CD4-positive, CD25-positive, alpha-beta regulatory T cell (primary cell): ENCODE measurements around the gene TTYH3. TPM values are rescaled to one million over a fixed set of nuclear protein-coding genes. Genes with fewer than 3 reads are reported as not detected.
A peak's percentile ranks its signal among the peaks of the same experiment; 100 is the strongest.

Experiments used
- ATAC-seq, 2 donors: fragments of 150-1000 bp; cut with Tn5 transposase; one replicate each; pipeline ENCODE4 v1.10.0; 2021; ENCODE audit warnings: low read depth in 2 of 2, moderate number of reproducible peaks in 2 of 2, moderate library complexity in 1 of 2
- DNase-seq, 3 donors: peaks; one replicate each; pipeline versions ENCODE4 v3.0.0 to v3.0.0-alpha.2; 2012 to 2022; ENCODE audit warnings: mixed read lengths in 1 of 3
- H3K27ac ChIP-seq: one replicate; pipeline ENCODE4 v1.7.0; 2013; ENCODE audit warnings: mild to moderate bottlenecking, low read length; ENCODE audit not compliant: insufficient read depth, poor library complexity, severe bottlenecking
- H3K27me3 ChIP-seq: one replicate; pipeline ENCODE4 v1.7.0; 2013; ENCODE audit warnings: low read length; ENCODE audit not compliant: control insufficient read depth, insufficient read depth
- H3K36me3 ChIP-seq: one replicate; pipeline ENCODE4 v1.7.0; 2013; ENCODE audit warnings: mild to moderate bottlenecking, low read length, moderate library complexity; ENCODE audit not compliant: control insufficient read depth, insufficient read depth
- H3K4me1 ChIP-seq: 2 replicates; pipeline ENCODE4 v1.7.0; 2013; ENCODE audit warnings: mild to moderate bottlenecking, low read length; ENCODE audit not compliant: insufficient read depth, control insufficient read depth, poor library complexity, severe bottlenecking
- H3K4me3 ChIP-seq: one replicate; pipeline ENCODE4 v1.7.0; 2013; ENCODE audit warnings: low read depth, mild to moderate bottlenecking, low read length, moderate library complexity
- H3K9me3 ChIP-seq, 2 experiments: 1 replicate in 1 of 2; 2 replicates in 1 of 2; pipeline ENCODE4 v1.7.0; 2013; ENCODE audit warnings: low read length in 2 of 2, mild to moderate bottlenecking in 1 of 2, moderate library complexity in 1 of 2; ENCODE audit not compliant: control insufficient read depth in 2 of 2
- H3K27ac Mint-ChIP-seq, 3 donors: one replicate each; pipeline ENCODE4 v1.8.0; 2020 to 2022; ENCODE audit warnings: mild to moderate bottlenecking in 3 of 3, mixed read lengths in 3 of 3, moderate library complexity in 2 of 3
- H3K27me3 Mint-ChIP-seq: one replicate; pipeline ENCODE4 v1.8.0; 2022; ENCODE audit warnings: mild to moderate bottlenecking, mixed read lengths
- H3K36me3 Mint-ChIP-seq: one replicate; pipeline ENCODE4 v1.8.0; 2020; ENCODE audit warnings: mixed read lengths
- H3K4me1 Mint-ChIP-seq, 4 donors: one replicate each; pipeline ENCODE4 v1.8.0; 2020 to 2022; ENCODE audit warnings: mixed read lengths in 4 of 4, mild to moderate bottlenecking in 1 of 4
- H3K4me3 Mint-ChIP-seq, 4 donors: one replicate each; pipeline ENCODE4 v1.8.0; 2020 to 2022; ENCODE audit warnings: mild to moderate bottlenecking in 4 of 4, mixed read lengths in 4 of 4, moderate library complexity in 3 of 4
- H3K9me3 Mint-ChIP-seq, 7 donors: one replicate each; pipeline ENCODE4 v1.8.0; 2020 to 2022; ENCODE audit warnings: mixed read lengths in 7 of 7, mild to moderate bottlenecking in 3 of 7, moderate library complexity in 2 of 7
- polyA plus RNA-seq, 4 donors: library from polyadenylated mRNA; unstranded; fragments of 300-500 nt; fragmentation: Illumina TruSeq; gene quantifications; one replicate each; pipeline ENCODE4 v1.2.3, GENCODE V29; 2021
- total RNA-seq: library from RNA; stranded (reverse); gene quantifications from one replicate; pipeline ENCODE4 v1.2.3, GENCODE V29; 2022

TTYH3 gene
- total RNA-seq (20.0 TPM), polyA plus RNA-seq (1 to 10 TPM in 3 of 4 donors, under 1 TPM in 1; 0.56 to 1.6 (median 1.2) TPM)

- H3K27ac Mint-ChIP-seq, result peak within 1 kb of the TSS; percentile 66 to 91 (median 85)
- H3K27me3 Mint-ChIP-seq, result no peaks in the 10 kb centered on the region
- H3K4me1 ChIP-seq, result peaks cover 27% of the 10 kb centered on the region
- no peaks in the 10 kb centered on the region for H3K36me3 Mint-ChIP-seq
- H3K4me3 Mint-ChIP-seq, result peak within 1 kb of the TSS; percentile 88 to 96 (median 92)
- H3K27ac ChIP-seq, result peak within 1 kb of the TSS; percentile 57
- no peaks in the 10 kb centered on the region for H3K9me3 Mint-ChIP-seq
- no peaks in the 10 kb centered on the region for H3K36me3 ChIP-seq
- no peaks in the 10 kb centered on the region for H3K27me3 ChIP-seq
- H3K4me3 ChIP-seq, result peak within 1 kb of the TSS; percentile 31
- H3K4me1 Mint-ChIP-seq, result peaks cover 0 to 31% (median 9%) of the 10 kb centered on the region in 4 donors
- DNase-seq (peak in 1 of 3 donors; percentile 15), ATAC-seq (peak in 1 of 2 donors; percentile 5)
- H3K9me3 ChIP-seq, result no peaks in the 10 kb centered on the region
Observed at GRCh38 chr7:2631946-2632732, at the start of gene TTYH3. Gene TTYH3, plus strand, starts transcription at chr7:2631986. Its CDS starts 170 bp downstream, at chr7:2632156.

DNA sequence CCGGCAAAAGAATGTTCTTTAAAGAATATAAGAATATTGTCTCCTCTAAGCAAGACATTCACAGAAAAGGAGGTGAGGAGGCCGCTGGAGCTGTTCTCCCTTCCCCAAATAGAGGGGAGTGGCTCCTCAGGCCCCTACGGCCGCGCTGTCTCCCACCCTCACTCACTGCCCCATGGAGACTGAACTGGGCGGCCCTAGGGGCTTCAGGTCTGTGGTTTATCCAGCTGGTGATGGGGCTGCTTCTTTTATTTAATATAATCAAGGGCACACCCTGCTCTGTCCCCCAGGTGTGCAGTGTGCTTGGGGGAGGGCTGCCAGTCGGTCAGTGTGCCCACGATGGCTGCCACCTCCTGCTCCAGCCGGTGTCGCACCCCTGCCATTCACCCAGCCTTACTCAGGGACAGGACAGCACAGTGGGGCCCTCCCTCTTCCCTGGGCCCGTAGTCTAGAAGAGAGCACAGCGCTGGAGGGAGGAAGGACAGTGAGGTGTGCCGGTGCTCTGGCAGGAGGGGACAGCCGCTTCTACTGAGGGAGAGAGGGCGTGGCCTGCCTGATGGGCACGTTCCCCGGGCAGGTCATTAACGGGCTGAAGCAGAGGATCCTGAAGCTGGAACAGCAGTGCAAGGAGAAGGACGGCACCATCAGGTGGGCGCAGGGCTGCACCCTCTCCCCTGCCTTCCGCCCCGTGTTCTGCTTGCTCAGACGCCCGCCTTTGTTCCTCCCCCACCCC lies 49.6 kb upstream of the TTYH3 start:
- DNase-seq, result no peak
- H3K4me3 ChIP-seq, result no peak overlapping the region

GRCh38 chr7:2583798-2584580 lies 47.8 kb upstream of the TTYH3 start:
- Mint-ChIP-seq H3K4me1 (no peaks in the 10 kb centered on the region), H3K9me3 (no peaks in the 10 kb centered on the region), H3K4me3 (no peak overlapping the region), H3K27me3 (no peaks in the 10 kb centered on the region), H3K27ac (peak overlapping the region in 1 of 3 donors; percentile 8), H3K36me3 (peaks cover 8% of the 10 kb centered on the region)
- ATAC-seq (no peak), DNase-seq (no peak)
- H3K27ac ChIP-seq, result no peak overlapping the region
- H3K4me1 ChIP-seq, result no peaks in the 10 kb centered on the region
- no peaks in the 10 kb centered on the region for H3K9me3 ChIP-seq
- H3K4me3 ChIP-seq, result no peak overlapping the region
- no peaks in the 10 kb centered on the region for H3K27me3 ChIP-seq
- H3K36me3 ChIP-seq, result no peaks in the 10 kb centered on the region

More for the DNA sequence above, 49.6 kb upstream of the TTYH3 start:
- no peak overlapping the region for H3K27ac ChIP-seq
- Mint-ChIP-seq H3K27ac (no peak overlapping the region), H3K4me3 (no peak overlapping the region), H3K27me3 (no peaks in the 10 kb centered on the region), H3K36me3 (peaks cover 9% of the 10 kb centered on the region), H3K4me1 (no peaks in the 10 kb centered on the region), H3K9me3 (no peaks in the 10 kb centered on the region)
- H3K9me3 ChIP-seq, result no peaks in the 10 kb centered on the region
- no peaks in the 10 kb centered on the region for H3K36me3 ChIP-seq
- H3K4me1 ChIP-seq, result no peaks in the 10 kb centered on the region
- no peaks in the 10 kb centered on the region for H3K27me3 ChIP-seq
- no peak for ATAC-seq

- Mint-ChIP-seq H3K27me3 (no peaks in the 10 kb centered on the region), H3K4me1 (no peaks in the 10 kb centered on the region), H3K27ac (no peak overlapping the region), H3K9me3 (no peaks in the 10 kb centered on the region), H3K4me3 (no peak overlapping the region), H3K36me3 (peaks cover 9% of the 10 kb centered on the region)
- Histone ChIP-seq H3K27me3 (no peaks in the 10 kb centered on the region), H3K4me1 (no peaks in the 10 kb centered on the region), H3K9me3 (no peaks in the 10 kb centered on the region), H3K4me3 (no peak overlapping the region), H3K36me3 (no peaks in the 10 kb centered on the region), H3K27ac (no peak overlapping the region)
- ATAC-seq (no peak), DNase-seq (no peak)
Observed at GRCh38 chr7:2585446-2585845, 46.3 kb upstream of the TTYH3 start.

DNA sequence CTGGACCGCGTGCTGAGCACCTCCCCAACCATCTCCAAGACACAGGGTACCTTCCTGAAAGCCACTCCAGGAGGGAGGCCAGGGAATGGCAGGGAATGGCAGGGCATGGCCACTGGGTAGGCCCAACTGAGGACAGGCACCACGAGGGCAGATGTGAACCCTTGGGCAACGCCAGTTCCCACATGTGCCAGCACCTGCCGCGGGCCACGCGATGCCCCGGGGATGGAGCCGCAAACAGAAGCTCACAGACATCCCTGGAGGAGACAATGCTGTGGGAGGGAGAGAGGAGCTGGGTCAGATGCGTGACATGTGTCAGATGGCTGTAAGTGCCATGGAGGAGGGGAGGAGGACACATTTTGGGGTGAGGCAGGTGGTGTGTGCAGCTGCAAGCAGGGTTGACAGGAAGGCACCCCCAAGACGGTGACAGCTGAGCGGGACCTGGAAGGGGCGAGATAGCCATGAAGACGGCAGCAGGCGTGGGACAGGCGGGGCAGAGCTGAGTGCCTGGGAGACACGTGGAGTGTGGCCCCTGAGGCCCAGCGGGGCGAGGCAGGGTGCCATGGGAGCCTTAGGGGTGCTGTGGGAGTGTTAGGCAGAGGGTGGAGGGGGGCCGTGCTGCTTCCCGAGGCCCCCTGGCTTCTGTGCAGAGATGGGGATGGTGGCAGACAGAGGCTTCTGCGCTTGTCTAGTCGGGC lies 45.3 kb upstream of the TTYH3 start:
- no peak for DNase-seq
- Mint-ChIP-seq H3K27me3 (no peaks in the 10 kb centered on the region), H3K4me3 (no peak overlapping the region), H3K27ac (no peak overlapping the region), H3K9me3 (no peaks in the 10 kb centered on the region), H3K36me3 (peaks cover 13% of the 10 kb centered on the region), H3K4me1 (no peaks in the 10 kb centered on the region)
- H3K36me3 ChIP-seq, result no peaks in the 10 kb centered on the region
- H3K9me3 ChIP-seq, result no peaks in the 10 kb centered on the region
- H3K27me3 ChIP-seq, result no peaks in the 10 kb centered on the region
- H3K4me1 ChIP-seq, result no peaks in the 10 kb centered on the region
- no peak overlapping the region for H3K27ac ChIP-seq
- H3K4me3 ChIP-seq, result no peak overlapping the region
- no peak for ATAC-seq

DNA sequence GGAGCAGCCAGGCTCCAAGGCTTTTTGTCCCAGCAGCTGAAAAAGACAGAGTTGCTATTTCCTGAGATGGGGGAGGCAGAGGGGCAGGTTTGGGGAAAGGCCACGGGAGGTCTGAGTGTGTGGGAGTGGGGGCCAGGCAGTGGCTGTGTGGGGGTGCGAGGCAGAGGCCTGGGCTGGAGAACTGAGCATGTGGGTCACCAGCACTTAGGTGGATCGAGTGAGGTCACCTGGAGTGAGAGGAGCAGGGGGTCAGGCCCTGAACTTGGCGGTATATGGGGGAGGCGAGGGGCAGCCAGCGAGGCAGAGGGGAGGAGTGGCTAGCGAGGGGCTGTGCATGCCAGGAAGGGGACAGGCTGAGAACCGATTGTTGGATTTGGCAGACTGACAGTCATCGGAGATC lies 44.7 kb upstream of the TTYH3 start:
- H3K9me3 ChIP-seq, result no peaks in the 10 kb centered on the region
- Mint-ChIP-seq H3K27ac (no peak overlapping the region), H3K4me3 (no peak overlapping the region), H3K27me3 (no peaks in the 10 kb centered on the region), H3K4me1 (no peaks in the 10 kb centered on the region), H3K36me3 (peaks cover 15% of the 10 kb centered on the region), H3K9me3 (no peaks in the 10 kb centered on the region)
- ATAC-seq, result no peak
- no peaks in the 10 kb centered on the region for H3K36me3 ChIP-seq
- no peak overlapping the region for H3K27ac ChIP-seq
- H3K4me3 ChIP-seq, result no peak overlapping the region
- no peak for DNase-seq
- no peaks in the 10 kb centered on the region for H3K4me1 ChIP-seq
- H3K27me3 ChIP-seq, result no peaks in the 10 kb centered on the region

DNA sequence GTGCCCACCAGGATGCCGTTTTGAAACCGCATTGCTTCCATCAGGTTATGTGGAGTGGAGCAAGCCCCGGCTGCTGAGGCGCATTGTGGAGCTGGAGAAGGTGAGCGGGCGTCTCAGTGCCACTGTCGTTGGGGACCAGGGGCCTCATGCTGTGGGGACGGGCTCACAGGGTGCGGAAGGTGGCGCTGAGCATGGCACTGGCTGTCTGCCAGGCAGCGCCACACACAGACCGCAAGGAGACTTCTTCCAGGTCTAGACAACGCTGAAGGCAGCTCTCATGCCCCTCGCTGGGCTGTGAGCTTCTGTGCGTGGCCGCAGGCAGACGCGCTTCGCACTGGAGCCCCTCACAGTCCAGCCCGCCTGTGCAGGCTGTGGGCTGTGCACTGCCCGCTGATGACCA lies 44.0 kb upstream of the TTYH3 start:
- no peaks in the 10 kb centered on the region for H3K36me3 ChIP-seq
- H3K4me3 ChIP-seq, result no peak overlapping the region
- H3K9me3 Mint-ChIP-seq, result no peaks in the 10 kb centered on the region
- no peaks in the 10 kb centered on the region for H3K27me3 ChIP-seq
- H3K9me3 ChIP-seq, result no peaks in the 10 kb centered on the region
- H3K27ac Mint-ChIP-seq, result no peak overlapping the region
- DNase-seq (no peak), ATAC-seq (no peak)
- no peaks in the 10 kb centered on the region for H3K4me1 ChIP-seq
- no peak overlapping the region for H3K4me3 Mint-ChIP-seq
- no peaks in the 10 kb centered on the region for H3K27me3 Mint-ChIP-seq
- H3K27ac ChIP-seq, result no peak overlapping the region
- H3K36me3 Mint-ChIP-seq, result peaks cover 17% of the 10 kb centered on the region
- no peaks in the 10 kb centered on the region for H3K4me1 Mint-ChIP-seq
